ENCODE measurements around the gene NBAS. TPM values are rescaled to one million over a fixed set of nuclear protein-coding genes. Genes with fewer than 3 reads are reported as not detected.

Gene NBAS
- total and polyA plus RNA-seq, 9 of the 15 experiments (the other 6 are each of a cell fraction or from before 2014, with no cell fraction given) = 15.3 to 94.4 (median 69.9) TPM

- TF ChIP-seq, protein P1, sequence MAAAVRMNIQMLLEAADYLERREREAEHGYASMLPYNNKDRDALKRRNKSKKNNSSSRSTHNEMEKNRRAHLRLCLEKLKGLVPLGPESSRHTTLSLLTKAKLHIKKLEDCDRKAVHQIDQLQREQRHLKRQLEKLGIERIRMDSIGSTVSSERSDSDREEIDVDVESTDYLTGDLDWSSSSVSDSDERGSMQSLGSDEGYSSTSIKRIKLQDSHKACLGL (CRISPR knock-in tag; IDR thresholded peaks at IDR 0.05; ENCODE audit: borderline replicate concordance, poor library complexity, severe bottlenecking) = no peak
- TF ChIP-seq MTA2 (IDR thresholded peaks at IDR 0.05; ENCODE audit: low read depth) (no peak), BRF1 (IDR thresholded peaks at IDR 0.05; ENCODE audit: borderline replicate concordance, extremely low read depth, insufficient read length) (no peak), ZNF41 (CRISPR knock-in tag; conservative IDR thresholded peaks at IDR 0.05) (no peak), L3MBTL2 (IDR thresholded peaks at IDR 0.05) (peak; percentile 93; the same call in 1 of the 2 replicates), BRD9 (IDR thresholded peaks at IDR 0.05; ENCODE audit: low read depth, partially characterized antibody) (peak; percentile 43), NUFIP1 (IDR thresholded peaks at IDR 0.05; ENCODE audit: partially characterized antibody) (peak; percentile 44), ZNF644 (tag; IDR thresholded peaks at IDR 0.05; ENCODE audit: low read depth) (no peak), GTF2B (IDR thresholded peaks at IDR 0.05; ENCODE audit: extremely low read depth, insufficient read length) (no peak), NR1H2 (CRISPR knock-in tag; IDR thresholded peaks at IDR 0.05) (peak; percentile 98), TAF1 (IDR thresholded peaks at IDR 0.05; ENCODE audit: control insufficient read depth, extremely low read depth, insufficient read depth, low read length, severe bottlenecking) (no peak), TCF3 (CRISPR knock-in tag; IDR thresholded peaks at IDR 0.05) (peak; percentile 61; the same call in 1 of the 2 replicates), XRCC4 (IDR thresholded peaks at IDR 0.05; ENCODE audit: extremely low read depth, insufficient read depth, insufficient read length) (no peak), ZNF12 (CRISPR knock-in tag; IDR thresholded peaks at IDR 0.05) (peak; percentile 81; the same call in 1 of the 2 replicates), MYC (IDR thresholded peaks at IDR 0.05; ENCODE audit: low read depth, low read length) (no peak; the same call in 1 of the 2 replicates), MYC (CRISPR knock-in tag; IDR thresholded peaks at IDR 0.05; ENCODE audit: borderline replicate concordance, low read depth) (no peak), ZNF592 (IDR thresholded peaks at IDR 0.05) (peak; percentile 93)
- TF ChIP-seq, protein P2, sequence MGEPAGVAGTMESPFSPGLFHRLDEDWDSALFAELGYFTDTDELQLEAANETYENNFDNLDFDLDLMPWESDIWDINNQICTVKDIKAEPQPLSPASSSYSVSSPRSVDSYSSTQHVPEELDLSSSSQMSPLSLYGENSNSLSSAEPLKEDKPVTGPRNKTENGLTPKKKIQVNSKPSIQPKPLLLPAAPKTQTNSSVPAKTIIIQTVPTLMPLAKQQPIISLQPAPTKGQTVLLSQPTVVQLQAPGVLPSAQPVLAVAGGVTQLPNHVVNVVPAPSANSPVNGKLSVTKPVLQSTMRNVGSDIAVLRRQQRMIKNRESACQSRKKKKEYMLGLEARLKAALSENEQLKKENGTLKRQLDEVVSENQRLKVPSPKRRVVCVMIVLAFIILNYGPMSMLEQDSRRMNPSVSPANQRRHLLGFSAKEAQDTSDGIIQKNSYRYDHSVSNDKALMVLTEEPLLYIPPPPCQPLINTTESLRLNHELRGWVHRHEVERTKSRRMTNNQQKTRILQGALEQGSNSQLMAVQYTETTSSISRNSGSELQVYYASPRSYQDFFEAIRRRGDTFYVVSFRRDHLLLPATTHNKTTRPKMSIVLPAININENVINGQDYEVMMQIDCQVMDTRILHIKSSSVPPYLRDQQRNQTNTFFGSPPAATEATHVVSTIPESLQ (CRISPR knock-in tag; IDR thresholded peaks at IDR 0.05) = peak; percentile 89
Measured at GRCh38 chr2:15591373-15591691, 30.2 kb upstream of the NBAS start (continued).

Measured in K562 (cell line).